ENCODE results near the gene CD7. TPM values are rescaled to one million over a fixed set of nuclear protein-coding genes. Genes with fewer than 3 reads are reported as not detected.

CD7 gene
- total and polyA plus RNA-seq, 9 of the 15 experiments (the other 6 are each of a cell fraction or from before 2014, with no cell fraction given) = 0.21 to 0.35 TPM; not detected in 7

- TF ChIP-seq ZNF124 (CRISPR knock-in tag; IDR thresholded peaks at IDR 0.05) = no peak
- no peak for TF ChIP-seq SP1 (CRISPR knock-in tag; IDR thresholded peaks at IDR 0.05)
- no peak for TF ChIP-seq PTRF (tag; IDR thresholded peaks at IDR 0.05)
- no peak for TF ChIP-seq NBN (IDR thresholded peaks at IDR 0.05; ENCODE audit: low read depth)
- no peak for TF ChIP-seq ZNF354B (CRISPR knock-in tag; IDR thresholded peaks at IDR 0.05)
- no peak for TF ChIP-seq SNIP1 (IDR thresholded peaks at IDR 0.05; ENCODE audit: low read depth)
- no peak for TF ChIP-seq ZNF324 (CRISPR knock-in tag; IDR thresholded peaks at IDR 0.05)
- 0 out of 6 replicates have a peak, but pooled peaks of 1 of the 3 experiments have one; percentile 43 for TF ChIP-seq ZBTB11 (CRISPR knock-in tag; IDR thresholded peaks at IDR 0.05)
- no peak for TF ChIP-seq DLX4 (CRISPR knock-in tag; IDR thresholded peaks at IDR 0.05)
- no peak for TF ChIP-seq FOXA1 (IDR thresholded peaks at IDR 0.05; ENCODE audit: borderline replicate concordance)
- no peak for TF ChIP-seq FOXK2 (conservative IDR thresholded peaks at IDR 0.05 in 1 of 2, IDR thresholded peaks at IDR 0.05 in 1 of 2; ENCODE audit: low read depth in 2 of 2)
- TF ChIP-seq RNF219 (CRISPR knock-in tag; IDR thresholded peaks at IDR 0.05) = no peak
- TF ChIP-seq CEBPG (CRISPR knock-in tag; IDR thresholded peaks at IDR 0.05) = no peak
- no peak for TF ChIP-seq CEBPG (tag; conservative IDR thresholded peaks at IDR 0.05 in 1 of 2, IDR thresholded peaks at IDR 0.05 in 1 of 2)
- no peak for TF ChIP-seq CXXC5 (CRISPR knock-in tag; IDR thresholded peaks at IDR 0.05)
- TF ChIP-seq ZBED1 (IDR thresholded peaks at IDR 0.05) = no peak
- no peak for TF ChIP-seq TBL1XR1 (IDR thresholded peaks at IDR 0.05; ENCODE audit: low read length in 2 of 2)
- no peak for TF ChIP-seq ZC3H4 (CRISPR knock-in tag; IDR thresholded peaks at IDR 0.05; ENCODE audit: borderline replicate concordance)
- peak; percentile 98 for TF ChIP-seq MAFK (IDR thresholded peaks at IDR 0.05; ENCODE audit: low read length)
- no peak for TF ChIP-seq ZNF239 (CRISPR knock-in tag; IDR thresholded peaks at IDR 0.05)
- no peak for TF ChIP-seq POLR2G (IDR thresholded peaks at IDR 0.05; ENCODE audit: low read depth, low read length)
- no peak for TF ChIP-seq ETV1 (tag; conservative IDR thresholded peaks at IDR 0.05; ENCODE audit: low read depth)
- TF ChIP-seq POLR2B (IDR thresholded peaks at IDR 0.05; ENCODE audit: low read depth, partially characterized antibody) = no peak
- TF ChIP-seq ZNF764 (CRISPR knock-in tag; IDR thresholded peaks at IDR 0.05; ENCODE audit: low read depth) = no peak; the same call in 1 of the 2 replicates
Measured at GRCh38 chr17:82332669-82333278, 15.4 kb upstream of the CD7 start (continued).

Data from K562 (cell line).